Spleen (tissue), 7 donors: ENCODE data around the gene CLEC10A.

Source experiments
- CTCF ChIP-seq, 11 experiments: fragments of 200-600 bp in 7 of 11; fragments of 450-650 bp in 4 of 11; sonication (generic) in 4 of 11; IDR thresholded peaks in 8 of 11; conservative IDR thresholded peaks in 3 of 11; 1 replicate in 7 of 11; 2 replicates in 4 of 11; pipeline versions ENCODE4 v1.4.0 to v1.8.0; 2016 to 2021; ENCODE audit warnings: antibody characterized with exemption in 11 of 11, inconsistent platforms in 4 of 11, mild to moderate bottlenecking in 1 of 11
- POLR2A ChIP-seq, 3 donors: fragments of 450-650 bp; IDR thresholded peaks; one replicate each; pipeline ENCODE4 v1.5.1; 2017; ENCODE audit warnings: antibody characterized with exemption in 3 of 3, mild to moderate bottlenecking in 1 of 3
- POLR2AphosphoS5 ChIP-seq, 3 donors: sonication (generic); formaldehyde crosslinking; IDR thresholded peaks; one replicate each; pipeline ENCODE4 v1.5.1; 2017; ENCODE audit warnings: antibody characterized with exemption in 3 of 3
- donor health status: DM: no; HTN: no; CAD: no; lungs with moderate emphysema.
- donor health status: DM: no; HTN: no; CAD: no.
- donor health status: DM: no; HTN: no; CAD: no.

- TF ChIP-seq CTCF (IDR thresholded peaks at IDR 0.05 in 8 of 11, conservative IDR thresholded peaks at IDR 0.05 in 3 of 11), result no peak
- no peak for TF ChIP-seq POLR2AphosphoS5 (IDR thresholded peaks at IDR 0.05)
- TF ChIP-seq POLR2A (IDR thresholded peaks at IDR 0.05), result no peak
Measured at GRCh38 chr17:7043182-7043496, 36.9 kb downstream of the CLEC10A start.
